ENCODE data around the gene GMDS. TPM values are rescaled to one million over a fixed set of nuclear protein-coding genes. Genes with fewer than 3 reads are reported as not detected.
A peak's percentile ranks its signal among the peaks of the same experiment; 100 is the strongest.

Gene GMDS
- total and polyA plus RNA-seq, 2 of the 13 experiments (the other 11 are each of a cell fraction or from before 2014, with no cell fraction given) = 64.4 to 112 TPM

DNA sequence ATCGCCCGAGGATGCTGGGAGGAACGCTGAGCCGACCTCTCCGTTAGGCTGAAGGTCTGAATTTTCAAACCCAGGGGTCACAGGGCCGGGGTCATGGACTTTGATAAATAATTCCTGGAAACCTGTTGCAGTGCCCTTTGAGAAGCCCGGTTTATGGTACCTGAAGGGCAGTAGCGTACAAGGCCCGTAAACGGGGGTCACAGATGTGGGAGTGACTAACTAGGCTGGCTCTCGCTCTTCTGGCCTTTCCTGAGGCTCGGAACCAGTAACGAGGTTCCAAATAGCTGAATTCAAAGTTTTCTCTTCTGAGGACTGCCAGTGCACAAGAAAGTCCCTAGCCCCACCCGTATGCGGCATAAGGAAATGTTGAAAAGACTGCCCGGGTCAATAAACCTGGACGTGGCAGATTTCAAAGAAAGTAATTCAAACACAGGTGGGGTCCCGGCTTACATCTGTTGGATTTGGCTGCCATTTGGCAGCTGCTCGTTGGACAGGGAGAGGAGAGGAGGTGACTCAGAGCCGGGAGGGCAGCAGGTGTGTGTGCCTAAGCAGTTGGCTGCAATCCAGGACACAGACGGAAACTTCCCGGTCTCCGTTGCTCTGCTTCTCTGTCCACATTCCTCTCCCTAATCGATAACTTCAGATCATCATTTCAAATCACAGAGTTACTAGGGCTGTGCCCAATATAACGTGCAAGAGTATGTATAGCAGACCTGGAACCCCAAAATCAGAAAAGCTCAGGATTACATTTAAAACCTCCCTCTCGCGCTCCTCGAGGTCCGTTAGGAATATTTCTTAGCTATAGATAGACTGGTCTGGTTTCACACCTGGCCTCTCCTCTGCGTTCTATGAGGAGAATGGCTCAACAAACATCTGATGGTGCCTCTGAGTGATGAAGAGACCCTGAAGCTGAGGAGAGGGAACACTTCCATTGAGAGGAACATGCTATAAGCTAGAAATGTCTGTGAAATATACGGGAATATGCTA lies 765 bp upstream of the GMDS start (continued):
- TF ChIP-seq, protein P1, sequence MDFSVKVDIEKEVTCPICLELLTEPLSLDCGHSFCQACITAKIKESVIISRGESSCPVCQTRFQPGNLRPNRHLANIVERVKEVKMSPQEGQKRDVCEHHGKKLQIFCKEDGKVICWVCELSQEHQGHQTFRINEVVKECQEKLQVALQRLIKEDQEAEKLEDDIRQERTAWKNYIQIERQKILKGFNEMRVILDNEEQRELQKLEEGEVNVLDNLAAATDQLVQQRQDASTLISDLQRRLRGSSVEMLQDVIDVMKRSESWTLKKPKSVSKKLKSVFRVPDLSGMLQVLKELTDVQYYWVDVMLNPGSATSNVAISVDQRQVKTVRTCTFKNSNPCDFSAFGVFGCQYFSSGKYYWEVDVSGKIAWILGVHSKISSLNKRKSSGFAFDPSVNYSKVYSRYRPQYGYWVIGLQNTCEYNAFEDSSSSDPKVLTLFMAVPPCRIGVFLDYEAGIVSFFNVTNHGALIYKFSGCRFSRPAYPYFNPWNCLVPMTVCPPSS (IDR thresholded peaks at IDR 0.05) = no peak
- peak; percentile 44; the same call in 1 of the 2 replicates for TF ChIP-seq MYC (CRISPR knock-in tag; IDR thresholded peaks at IDR 0.05; ENCODE audit: borderline replicate concordance)
- no peak for TF ChIP-seq NBN (conservative IDR thresholded peaks at IDR 0.05)
- TF ChIP-seq, protein P2, sequence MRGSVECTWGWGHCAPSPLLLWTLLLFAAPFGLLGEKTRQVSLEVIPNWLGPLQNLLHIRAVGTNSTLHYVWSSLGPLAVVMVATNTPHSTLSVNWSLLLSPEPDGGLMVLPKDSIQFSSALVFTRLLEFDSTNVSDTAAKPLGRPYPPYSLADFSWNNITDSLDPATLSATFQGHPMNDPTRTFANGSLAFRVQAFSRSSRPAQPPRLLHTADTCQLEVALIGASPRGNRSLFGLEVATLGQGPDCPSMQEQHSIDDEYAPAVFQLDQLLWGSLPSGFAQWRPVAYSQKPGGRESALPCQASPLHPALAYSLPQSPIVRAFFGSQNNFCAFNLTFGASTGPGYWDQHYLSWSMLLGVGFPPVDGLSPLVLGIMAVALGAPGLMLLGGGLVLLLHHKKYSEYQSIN (CRISPR knock-in tag; IDR thresholded peaks at IDR 0.05; ENCODE audit: borderline replicate concordance) = no peak
- TF ChIP-seq U2AF1 (optimal IDR thresholded peaks at IDR 0.05; ENCODE audit: low read depth, low read length) = peak; percentile 27
- no peak for TF ChIP-seq ZNF17 (CRISPR knock-in tag; IDR thresholded peaks at IDR 0.05)
- TF ChIP-seq ZNF557 (CRISPR knock-in tag; IDR thresholded peaks at IDR 0.05) = 0 out of 2 replicates have a peak, but pooled peaks have one; percentile 77
- TF ChIP-seq CBFB (CRISPR knock-in tag; IDR thresholded peaks at IDR 0.05) = 0 out of 2 replicates have a peak, but pooled peaks have one; percentile 60
- peak; percentile 73 for TF ChIP-seq POLR2G (IDR thresholded peaks at IDR 0.05; ENCODE audit: low read depth, low read length)
- TF ChIP-seq, protein P3, sequence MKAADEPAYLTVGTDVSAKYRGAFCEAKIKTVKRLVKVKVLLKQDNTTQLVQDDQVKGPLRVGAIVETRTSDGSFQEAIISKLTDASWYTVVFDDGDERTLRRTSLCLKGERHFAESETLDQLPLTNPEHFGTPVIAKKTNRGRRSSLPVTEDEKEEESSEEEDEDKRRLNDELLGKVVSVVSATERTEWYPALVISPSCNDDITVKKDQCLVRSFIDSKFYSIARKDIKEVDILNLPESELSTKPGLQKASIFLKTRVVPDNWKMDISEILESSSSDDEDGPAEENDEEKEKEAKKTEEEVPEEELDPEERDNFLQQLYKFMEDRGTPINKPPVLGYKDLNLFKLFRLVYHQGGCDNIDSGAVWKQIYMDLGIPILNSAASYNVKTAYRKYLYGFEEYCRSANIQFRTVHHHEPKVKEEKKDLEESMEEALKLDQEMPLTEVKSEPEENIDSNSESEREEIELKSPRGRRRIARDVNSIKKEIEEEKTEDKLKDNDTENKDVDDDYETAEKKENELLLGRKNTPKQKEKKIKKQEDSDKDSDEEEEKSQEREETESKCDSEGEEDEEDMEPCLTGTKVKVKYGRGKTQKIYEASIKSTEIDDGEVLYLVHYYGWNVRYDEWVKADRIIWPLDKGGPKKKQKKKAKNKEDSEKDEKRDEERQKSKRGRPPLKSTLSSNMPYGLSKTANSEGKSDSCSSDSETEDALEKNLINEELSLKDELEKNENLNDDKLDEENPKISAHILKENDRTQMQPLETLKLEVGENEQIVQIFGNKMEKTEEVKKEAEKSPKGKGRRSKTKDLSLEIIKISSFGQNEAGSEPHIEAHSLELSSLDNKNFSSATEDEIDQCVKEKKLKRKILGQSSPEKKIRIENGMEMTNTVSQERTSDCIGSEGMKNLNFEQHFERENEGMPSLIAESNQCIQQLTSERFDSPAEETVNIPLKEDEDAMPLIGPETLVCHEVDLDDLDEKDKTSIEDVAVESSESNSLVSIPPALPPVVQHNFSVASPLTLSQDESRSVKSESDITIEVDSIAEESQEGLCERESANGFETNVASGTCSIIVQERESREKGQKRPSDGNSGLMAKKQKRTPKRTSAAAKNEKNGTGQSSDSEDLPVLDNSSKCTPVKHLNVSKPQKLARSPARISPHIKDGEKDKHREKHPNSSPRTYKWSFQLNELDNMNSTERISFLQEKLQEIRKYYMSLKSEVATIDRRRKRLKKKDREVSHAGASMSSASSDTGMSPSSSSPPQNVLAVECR (CRISPR knock-in tag; IDR thresholded peaks at IDR 0.05; ENCODE audit: borderline replicate concordance) = no peak
- TF ChIP-seq, protein P4, sequence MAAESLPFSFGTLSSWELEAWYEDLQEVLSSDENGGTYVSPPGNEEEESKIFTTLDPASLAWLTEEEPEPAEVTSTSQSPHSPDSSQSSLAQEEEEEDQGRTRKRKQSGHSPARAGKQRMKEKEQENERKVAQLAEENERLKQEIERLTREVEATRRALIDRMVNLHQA (CRISPR knock-in tag; IDR thresholded peaks at IDR 0.05) = no peak
- TF ChIP-seq ZNF12 (CRISPR knock-in tag; IDR thresholded peaks at IDR 0.05) = 0 out of 2 replicates have a peak, but pooled peaks have one; percentile 13
- TF ChIP-seq MAZ (IDR thresholded peaks at IDR 0.05; ENCODE audit: borderline replicate concordance, low read depth, low read length) = no peak
- no peak for TF ChIP-seq MAZ (CRISPR knock-in tag; IDR thresholded peaks at IDR 0.05; ENCODE audit: low read depth)
- no peak; the same call in 1 of the 2 replicates for TF ChIP-seq MEIS2 (CRISPR knock-in tag; IDR thresholded peaks at IDR 0.05)
- TF ChIP-seq, protein P5, sequence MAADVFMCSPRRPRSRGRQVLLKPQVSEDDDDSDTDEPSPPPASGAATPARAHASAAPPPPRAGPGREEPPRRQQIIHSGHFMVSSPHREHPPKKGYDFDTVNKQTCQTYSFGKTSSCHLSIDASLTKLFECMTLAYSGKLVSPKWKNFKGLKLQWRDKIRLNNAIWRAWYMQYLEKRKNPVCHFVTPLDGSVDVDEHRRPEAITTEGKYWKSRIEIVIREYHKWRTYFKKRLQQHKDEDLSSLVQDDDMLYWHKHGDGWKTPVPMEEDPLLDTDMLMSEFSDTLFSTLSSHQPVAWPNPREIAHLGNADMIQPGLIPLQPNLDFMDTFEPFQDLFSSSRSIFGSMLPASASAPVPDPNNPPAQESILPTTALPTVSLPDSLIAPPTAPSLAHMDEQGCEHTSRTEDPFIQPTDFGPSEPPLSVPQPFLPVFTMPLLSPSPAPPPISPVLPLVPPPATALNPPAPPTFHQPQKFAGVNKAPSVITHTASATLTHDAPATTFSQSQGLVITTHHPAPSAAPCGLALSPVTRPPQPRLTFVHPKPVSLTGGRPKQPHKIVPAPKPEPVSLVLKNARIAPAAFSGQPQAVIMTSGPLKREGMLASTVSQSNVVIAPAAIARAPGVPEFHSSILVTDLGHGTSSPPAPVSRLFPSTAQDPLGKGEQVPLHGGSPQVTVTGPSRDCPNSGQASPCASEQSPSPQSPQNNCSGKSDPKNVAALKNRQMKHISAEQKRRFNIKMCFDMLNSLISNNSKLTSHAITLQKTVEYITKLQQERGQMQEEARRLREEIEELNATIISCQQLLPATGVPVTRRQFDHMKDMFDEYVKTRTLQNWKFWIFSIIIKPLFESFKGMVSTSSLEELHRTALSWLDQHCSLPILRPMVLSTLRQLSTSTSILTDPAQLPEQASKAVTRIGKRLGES (CRISPR knock-in tag; IDR thresholded peaks at IDR 0.05; ENCODE audit: borderline replicate concordance) = 0 out of 2 replicates have a peak, but pooled peaks have one; percentile 44
- TF ChIP-seq KDM3A (CRISPR knock-in tag; IDR thresholded peaks at IDR 0.05; ENCODE audit: low read depth) = no peak
- no peak for TF ChIP-seq MIXL1 (CRISPR knock-in tag; IDR thresholded peaks at IDR 0.05)
- no peak for TF ChIP-seq ZNF777 (CRISPR knock-in tag; IDR thresholded peaks at IDR 0.05)
